ENCODE data around the gene SLC35F2.

GRCh38 chr11:107859459-107860239 is 1.1 kb upstream of the SLC35F2 start:
- TF ChIP-seq CTCF (IDR thresholded peaks at IDR 0.05) (no peak), POLR2AphosphoS5 (IDR thresholded peaks at IDR 0.05; ENCODE audit: insufficient read depth in 1 of 2, low read depth in 1 of 2) (no peak), POLR2A (IDR thresholded peaks at IDR 0.05) (no peak)

All from vagina (tissue), 2 donors.